GM21786 (cell line): ENCODE results near the gene P2RY2.
"Not testable (repeated sequence)": the region's sequence is repeated elsewhere in the genome, so short reads cannot be mapped to it uniquely, and the experiment has no call there.

Experiments
- ATAC-seq: cut with Tn5 transposase; IDR thresholded peaks from one replicate; pipeline ENCODE4 v1.9.1; 2021; ENCODE audit not compliant: unreplicated experiment

The P2RY2 gene

DNA sequence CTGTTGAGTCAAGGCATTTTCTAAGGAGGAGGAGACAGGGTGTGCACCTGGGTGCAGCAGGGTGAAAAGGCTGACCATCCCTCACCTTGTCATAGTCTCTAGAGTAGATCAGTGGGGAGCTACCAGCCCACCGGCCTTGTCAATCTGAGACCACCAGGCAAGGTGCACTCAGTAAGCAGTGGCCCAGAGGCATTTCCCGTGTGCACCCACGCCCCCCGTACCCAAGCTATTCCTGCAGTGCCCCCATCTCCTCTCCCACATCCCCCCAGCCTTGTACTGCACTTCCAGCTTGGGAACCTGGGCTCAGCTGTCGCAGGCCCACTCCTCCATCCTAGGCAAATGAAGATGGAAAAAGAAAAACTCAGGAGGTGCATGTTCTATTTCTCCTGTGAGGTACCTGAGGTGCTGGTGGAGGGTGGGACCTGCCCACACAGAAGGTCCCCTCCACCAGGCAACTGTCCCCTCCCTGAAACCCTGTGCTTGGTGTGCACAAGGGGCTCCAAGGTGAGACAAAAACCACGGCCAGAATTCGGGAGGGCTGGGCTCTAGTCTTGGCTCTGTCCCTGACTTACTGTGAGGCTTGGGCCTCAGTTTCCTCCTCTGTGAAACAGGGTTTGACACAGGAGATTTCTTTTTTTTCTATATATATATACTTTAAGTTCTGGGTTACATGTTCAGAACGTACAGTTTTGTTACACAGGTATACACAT is 8.4 kb downstream of the P2RY2 start:
- ATAC-seq = no peak

DNA sequence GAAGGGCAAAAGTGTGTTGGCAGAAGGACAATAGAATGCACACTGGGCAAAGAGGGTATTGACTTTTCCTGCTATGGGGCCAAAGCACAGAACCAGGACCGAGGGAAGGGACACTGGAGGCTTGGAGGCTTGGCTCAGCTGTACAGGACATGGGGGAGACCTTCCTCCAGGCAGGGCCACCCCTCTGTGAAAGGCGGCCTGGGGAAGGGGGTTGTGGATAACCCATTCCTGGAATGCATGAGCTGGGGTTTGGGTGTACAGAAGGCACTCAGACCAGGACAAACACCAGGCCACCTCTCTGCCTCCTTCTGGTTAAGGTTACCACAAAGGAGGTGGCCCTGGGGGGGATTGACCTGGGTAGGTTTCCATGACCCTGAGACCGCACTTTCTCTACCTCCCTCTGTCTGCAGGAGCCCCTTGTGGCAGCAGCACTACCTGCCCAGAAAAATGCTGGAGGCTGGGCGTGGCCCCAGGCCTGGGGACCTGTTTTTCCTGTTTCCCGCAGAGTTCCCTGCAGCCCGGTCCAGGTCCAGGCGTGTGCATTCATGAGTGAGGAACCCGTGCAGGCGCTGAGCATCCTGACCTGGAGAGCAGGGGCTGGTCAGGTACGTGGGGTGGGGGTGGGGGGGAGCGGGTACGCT is 9.6 kb downstream of the P2RY2 start:
- ATAC-seq = no peak

- no peak for ATAC-seq
Measured at GRCh38 chr11:73228268-73229134, 10.4 kb downstream of the P2RY2 start.

- no peak for ATAC-seq
Measured at GRCh38 chr11:73229321-73229895, 11.3 kb downstream of the P2RY2 start.

DNA sequence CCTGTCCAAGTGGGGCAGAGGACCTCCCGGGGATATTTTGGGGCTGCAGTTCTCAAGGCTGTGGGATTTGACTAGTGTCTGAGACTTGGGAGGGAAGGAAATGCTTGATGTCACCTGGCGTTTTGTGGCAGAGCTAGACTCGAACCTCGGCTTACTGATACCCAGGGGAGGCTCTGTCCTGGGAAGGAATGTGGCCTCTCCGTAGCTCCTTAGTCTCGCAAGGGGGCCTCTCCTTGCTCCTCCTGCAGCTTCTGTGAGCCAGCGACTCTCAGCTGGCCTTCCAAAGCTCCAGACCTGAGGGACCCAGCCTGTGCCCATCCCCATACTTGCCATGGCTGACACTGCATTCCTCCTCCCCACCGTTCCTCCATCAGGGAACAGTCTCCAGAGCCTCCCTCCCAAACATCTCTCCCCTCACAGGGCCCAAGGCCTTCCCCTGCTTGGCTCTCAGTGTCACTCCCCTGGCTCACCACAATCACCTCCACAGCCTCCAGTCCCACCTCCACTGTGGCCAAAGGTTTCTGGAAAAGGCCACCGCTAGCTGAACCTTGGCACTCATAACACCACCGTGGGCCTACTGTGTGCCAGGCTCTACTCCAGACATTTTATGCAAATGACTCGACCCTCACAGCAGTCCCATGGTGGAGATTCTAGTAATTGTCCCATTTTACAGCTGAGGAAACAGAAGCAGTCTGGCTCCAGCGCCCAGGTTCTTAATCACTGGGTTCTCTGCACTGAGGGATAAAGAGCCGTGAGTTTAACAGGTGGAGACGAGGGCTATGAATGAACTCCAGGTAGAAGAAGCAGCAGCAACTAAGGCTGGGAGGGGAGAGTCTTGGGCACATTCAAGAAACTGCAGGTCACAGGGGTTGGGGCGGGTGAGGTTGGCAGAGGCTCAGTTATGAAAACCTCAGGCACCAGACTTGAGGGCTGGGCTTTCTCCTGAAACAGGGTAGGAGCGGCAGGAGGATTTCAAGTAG is 12.1 kb downstream of the P2RY2 start:
- ATAC-seq = no peak

GRCh38 chr11:73230931-73231330 is 12.8 kb downstream of the P2RY2 start:
- ATAC-seq = no peak

DNA sequence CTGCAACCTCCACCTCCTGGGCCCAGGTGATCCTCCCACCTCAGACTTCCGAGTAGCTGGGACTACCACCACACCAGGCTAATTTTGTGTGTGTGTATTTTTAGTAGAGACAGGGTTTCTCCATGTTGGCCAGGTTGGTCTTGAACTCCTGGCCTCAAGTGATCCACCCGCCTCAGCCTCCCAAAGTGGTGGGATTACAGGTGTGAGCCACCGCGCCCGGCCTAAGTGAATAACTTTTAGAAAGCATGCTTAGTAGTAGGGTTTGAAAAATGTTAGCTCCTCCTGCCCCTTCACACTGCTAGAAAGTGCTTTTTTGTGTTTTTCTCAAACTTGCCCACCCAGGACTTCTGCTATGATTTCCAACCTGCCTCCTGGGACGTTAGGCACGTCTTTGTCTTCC is 14.4 kb downstream of the P2RY2 start:
- not testable (repeated sequence) for ATAC-seq

DNA sequence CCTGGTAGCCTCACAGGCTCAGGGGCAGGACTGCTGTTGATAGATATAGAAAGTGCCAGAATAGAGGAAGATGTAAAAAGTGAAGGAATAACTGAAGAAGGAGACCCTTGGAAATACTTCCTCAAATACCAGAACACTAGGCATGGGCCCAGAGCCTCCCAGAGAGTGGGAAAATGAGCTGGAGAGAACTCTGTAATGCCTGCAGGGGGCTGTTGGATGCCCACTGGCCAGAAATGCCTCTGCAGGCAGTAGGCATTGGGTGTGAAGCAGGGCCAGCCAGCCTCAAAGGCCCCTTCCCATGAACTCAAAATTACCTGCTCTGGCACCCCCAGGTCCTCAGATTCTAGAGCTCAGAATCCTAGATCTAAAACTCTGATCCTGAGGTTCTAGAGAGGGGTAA is 15.1 kb downstream of the P2RY2 start:
- no peak for ATAC-seq

DNA sequence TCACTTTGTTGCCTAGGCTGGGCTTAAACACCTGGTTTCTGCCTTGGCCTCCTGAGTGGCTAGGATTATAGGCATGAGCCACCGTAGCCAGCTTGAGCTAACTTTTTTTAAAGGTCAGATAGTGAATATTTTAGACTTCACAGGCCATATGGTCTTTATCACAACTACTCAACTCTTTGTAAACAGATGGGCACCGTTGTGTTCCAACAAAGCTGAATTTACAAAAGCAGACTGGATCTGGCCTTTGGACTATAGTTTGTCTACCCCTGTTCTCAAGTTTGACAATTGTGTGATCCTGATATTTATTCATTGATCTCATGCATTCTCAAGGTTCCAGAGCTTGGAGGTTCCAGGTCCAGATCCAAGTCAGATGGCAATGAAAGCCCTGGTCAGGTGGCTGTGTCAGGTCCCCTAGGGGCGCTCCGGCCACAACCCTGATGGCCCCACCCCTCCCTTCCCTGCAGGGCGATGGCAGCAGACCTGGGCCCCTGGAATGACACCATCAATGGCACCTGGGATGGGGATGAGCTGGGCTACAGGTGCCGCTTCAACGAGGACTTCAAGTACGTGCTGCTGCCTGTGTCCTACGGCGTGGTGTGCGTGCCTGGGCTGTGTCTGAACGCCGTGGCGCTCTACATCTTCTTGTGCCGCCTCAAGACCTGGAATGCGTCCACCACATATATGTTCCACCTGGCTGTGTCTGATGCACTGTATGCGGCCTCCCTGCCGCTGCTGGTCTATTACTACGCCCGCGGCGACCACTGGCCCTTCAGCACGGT is 15.8 kb downstream of the P2RY2 start:
- no peak for ATAC-seq

GRCh38 chr11:73234471-73235181 is 16.5 kb downstream of the P2RY2 start:
- ATAC-seq = no peak

DNA sequence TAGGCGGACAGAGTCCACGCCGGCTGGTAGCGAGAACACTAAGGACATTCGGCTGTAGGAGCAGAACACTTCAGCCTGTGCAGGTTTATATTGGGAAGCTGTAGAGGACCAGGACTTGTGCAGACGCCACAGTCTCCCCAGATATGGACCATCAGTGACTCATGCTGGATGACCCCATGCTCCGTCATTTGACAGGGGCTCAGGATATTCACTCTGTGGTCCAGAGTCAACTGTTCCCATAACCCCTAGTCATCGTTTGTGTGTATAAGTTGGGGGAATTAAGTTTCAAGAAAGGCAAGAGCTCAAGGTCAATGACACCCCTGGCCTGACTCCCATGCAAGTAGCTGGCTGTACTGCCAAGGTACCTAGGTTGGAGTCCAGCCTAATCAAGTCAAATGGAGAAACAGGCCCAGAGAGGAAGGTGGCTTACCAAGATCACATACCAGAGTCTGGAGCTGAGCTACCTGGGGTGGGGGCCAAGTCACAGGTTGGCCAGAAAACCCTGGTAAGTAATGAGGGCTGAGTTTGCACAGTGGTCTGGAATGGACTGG is 17.2 kb downstream of the P2RY2 start:
- ATAC-seq = no peak

DNA sequence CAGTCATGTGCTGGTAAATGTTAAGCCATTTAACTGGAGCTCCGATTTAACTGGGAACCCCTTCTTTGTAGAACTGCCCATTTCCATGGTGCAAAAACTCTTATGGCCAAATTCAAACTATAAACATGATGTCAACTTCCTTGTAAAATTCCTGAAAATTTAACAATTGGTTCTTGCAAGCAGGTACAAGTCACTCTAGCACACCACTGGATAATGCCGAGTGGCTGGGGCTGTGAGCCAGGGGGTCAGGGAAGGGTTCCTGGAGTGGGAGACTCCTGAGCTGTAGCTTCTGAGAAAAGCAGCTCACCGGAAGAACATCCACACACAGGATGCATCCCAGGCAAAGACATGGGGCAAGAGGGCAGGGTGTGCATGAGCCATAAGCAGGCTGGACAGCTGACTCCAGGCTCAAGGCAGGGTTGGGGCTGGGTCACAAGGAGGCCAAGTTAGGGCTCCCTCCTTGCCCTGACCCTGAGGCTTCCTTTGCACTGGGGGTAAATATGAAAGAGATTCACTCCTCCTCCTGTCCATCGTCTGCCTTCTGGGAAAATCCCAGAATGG is 18.2 kb downstream of the P2RY2 start:
- no peak for ATAC-seq

- no peak for ATAC-seq
Measured at GRCh38 chr11:73236854-73237253, 18.8 kb downstream of the P2RY2 start.

DNA sequence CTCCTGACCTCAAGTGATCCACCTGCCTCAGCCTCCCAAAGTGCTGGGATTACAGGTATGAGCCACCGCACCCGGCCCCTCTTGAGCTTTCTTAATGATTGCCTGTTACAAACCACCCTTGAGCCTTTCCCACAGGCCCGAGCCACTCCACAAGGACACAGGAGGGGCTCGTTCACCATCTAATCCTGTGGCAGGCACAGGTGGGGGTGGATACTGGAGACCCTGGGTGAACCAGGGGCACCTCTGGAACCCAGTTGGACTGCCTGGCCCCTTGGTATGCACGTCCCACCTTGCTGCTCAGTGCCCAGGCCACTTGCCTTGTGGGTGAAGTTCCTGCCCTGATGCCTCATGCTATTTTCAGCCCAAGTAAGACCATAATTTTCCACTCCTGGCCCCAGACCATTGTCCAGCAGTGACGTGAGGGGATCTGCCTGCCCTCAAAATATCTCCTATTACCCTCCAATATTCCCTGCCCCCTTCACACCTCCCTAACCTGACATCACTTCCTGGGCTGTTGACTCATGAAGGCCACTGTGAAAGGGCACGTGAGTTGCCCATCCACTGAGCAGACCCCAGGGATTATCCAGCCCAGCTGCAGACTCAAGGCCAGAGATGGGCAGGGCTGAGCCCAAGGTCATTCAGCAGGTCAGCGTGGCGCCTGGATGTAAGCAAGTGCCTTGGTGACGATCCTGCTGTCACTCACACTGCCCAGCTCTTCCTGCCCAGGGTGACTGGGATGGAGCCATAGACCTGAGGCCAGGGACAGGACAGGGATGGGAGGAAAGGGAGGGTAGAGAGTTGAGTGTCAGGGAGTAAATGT is 19.6 kb downstream of the P2RY2 start:
- no peak for ATAC-seq

DNA sequence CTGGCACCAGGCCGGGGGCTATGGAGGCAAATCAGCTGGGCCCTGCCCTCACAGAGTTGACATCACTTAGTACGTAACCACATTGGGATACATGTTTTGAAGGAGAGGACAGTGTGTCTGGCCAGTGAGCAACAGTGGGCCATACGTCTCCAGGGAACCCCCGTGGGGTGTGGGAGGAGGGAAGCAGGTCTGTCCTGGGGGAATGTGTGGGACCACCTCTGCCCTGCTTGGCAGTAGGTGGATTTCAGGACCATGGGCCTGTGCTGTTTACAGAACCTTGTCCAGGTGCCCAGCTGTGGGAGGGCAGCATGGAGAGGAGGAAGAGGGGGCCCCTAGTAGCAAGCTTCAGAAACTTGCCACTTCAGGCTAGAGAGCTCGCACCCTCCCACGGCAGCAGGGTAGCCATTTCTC is 21.0 kb downstream of the P2RY2 start:
- ATAC-seq = no peak

GRCh38 chr11:73239571-73240189 is 21.6 kb downstream of the P2RY2 start:
- no peak for ATAC-seq

DNA sequence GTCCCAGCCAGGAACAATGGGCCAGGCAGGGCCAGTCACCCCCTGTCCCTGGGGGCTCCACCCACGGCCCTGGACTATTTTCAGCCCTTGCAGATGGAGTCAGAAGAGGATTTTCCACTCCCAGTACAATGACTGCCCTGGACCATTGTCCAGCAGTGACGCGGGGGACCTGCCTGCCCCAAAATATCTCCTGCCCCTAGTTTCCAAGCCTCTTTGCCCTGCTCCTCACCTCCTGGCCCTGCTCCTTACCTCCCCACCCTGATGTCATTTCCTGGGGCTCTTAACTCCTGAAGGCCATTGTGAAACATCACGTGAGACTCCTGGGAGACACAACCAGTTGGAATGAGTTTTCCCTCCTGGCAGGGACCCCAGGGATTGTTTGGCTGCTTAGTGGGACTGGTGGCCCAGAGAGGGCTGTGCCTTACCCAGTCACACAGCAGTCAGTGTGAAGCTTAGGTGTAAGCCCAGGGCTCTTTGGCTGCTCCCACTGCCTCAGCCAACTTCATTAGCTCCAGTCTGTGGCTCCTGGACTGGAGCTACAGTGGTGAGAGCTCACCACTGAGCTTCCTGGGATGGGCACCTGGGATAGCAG is 22.2 kb downstream of the P2RY2 start:
- ATAC-seq = no peak
